Endometrium (tissue), 2 donors: Measurements from ENCODE around the gene SLC12A5.

Source experiments
- FAIRE-seq: peaks from 2 replicates; lab custom pipeline; 2012; peaks lifted over from hg19 to GRCh38; lab: Jason Lieb, UNC
- donor health status: control.
- donor health status: control.

SLC12A5 gene

DNA sequence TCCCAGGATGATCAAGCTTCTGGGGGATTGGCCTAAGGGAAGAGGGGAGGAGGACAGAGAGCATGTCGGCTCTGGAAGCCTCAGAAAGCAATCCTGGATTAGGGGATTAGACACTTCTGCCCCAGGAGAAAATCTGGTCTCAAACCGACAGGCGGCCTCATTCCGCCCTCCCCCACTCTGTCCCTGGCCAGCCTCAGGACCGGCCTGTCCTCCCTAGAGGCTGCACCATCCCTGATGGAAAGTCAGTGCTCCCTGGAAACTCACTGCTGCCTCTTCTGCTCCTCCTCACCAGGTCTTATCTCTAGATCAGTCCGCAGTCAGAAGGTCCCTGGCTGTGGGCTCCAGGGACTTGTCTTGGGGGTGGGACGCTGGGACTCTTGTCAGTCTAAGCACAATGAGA lies 905 bp upstream of the SLC12A5 start:
- no peak for FAIRE-seq

DNA sequence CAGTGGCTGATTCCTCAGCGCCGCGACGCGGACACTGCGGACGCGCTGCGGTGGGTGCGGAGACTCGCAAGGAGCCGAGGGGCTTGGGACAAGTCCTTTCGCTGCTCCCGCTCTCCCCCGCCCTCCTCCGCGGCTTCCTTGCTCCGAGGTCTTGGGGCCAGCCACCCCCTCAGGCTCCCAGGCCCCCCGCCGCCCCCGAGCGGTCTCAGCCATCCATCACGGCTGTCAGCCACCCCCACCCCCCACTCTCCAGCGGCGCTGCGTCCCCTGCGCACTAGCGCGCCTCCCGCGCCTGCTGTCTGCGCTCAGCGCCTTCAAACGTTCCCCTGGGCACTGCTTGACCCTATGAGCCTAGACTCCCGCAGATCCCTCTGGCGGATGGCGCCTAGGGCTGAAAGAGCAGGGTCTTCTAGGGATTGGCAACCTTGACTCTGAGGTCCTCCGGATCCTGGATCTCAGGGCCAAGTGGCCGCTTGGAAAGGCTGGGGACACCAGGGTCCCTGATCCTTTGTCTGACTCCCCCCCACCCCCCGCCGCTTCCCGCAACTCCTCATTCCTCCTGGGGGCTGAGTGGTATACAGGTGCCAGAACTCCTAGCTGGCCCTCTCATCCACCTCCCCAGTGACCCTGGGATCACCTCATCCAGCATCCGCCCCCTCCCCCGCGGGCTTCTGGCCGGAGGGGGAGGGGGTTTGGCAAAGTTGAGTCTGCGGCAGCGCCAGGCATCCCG lies 1.4 kb downstream of the SLC12A5 start:
- no peak for FAIRE-seq

DNA sequence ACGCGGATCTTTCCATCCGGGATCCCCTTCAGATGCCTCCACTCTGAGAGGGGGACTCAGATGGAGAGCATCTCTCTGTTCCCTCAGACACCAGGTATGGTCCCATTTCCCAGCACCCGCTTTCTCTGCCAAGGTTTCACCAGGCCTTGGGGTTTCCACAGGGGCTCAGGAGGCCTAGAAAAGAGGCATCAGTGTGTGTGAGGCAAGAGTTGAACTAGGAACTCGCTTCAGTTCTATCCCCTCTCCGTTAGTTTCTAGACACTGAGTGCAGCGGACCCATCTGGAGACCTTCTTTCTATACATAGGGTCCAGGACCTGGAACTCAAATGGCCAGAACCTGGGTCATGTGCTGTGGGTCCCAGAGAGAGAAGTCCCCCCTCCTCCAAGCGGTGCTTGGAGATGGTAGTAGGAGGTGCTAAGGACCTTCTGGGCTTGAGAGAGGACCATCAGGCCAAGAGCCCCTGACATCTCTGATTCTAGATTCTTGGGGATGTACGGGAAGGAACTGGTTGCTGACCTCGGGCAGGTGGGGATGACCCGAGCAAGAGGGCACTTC lies 2.1 kb downstream of the SLC12A5 start:
- no peak for FAIRE-seq

DNA sequence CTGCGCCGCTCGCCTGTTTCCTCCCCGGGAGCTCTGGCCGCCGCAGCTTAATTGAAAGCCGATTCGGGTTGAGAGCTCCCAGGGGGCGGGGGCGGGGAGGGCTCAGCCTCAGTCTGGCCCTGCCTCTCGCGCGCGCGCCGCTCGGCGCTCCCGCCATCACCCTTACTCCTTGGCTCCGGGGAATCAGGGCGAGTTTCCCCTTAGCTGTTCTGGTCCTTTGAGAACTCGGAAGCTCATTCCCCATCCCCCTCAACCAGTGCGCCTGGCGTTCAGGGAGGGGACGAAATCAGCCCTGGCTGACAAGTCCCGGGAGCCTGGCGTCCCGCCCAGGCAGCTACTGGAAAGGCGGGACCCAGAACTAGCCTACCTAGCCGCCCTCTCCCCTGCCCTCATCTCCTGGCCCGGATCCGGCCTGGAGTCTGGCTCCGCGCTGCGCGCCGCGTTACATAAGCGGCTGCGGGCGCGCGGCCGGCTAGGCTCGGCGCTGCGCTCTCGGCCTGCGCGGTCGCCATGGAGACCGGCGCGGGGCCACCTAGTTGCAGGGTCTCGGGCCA lies 2.8 kb downstream of the SLC12A5 start:
- FAIRE-seq: no peak

DNA sequence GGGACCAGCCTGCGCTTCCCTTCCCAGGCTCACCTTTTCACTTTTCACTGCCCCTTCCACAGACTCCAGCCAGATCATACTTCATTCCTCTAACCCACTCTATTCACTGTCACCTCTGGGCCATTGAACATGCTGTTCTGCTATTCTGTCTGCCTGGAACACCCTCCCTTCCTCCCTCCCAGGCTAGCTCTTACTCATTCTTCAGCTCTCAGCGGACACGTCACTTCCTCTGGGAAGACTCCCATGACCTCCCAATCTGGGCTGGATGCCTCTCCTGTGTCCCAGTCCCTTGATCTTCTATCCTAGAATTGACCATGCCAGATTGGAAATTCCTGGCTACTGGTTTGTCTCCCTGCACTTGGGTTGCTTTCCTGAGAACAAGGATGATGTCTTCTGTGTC lies 5.0 kb downstream of the SLC12A5 start:
- FAIRE-seq: no peak

DNA sequence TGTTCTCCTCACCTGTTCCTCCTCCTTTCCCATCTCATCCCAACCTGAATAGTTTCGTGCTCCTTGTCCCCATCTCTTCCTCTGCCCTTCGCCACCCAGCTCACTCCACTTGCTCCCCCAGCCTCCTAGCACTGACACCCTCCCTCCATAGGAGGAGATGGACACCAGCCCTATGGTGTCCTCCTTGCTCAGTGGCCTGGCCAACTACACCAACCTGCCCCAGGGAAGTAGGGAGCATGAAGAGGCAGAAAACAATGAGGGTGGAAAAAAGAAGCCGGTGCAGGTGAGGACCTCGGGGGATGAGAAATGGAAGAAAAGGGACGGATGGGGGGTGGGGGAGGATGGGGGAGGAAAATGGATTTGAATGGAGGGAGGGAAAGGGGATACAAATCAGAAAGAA lies 6.2 kb downstream of the SLC12A5 start:
- FAIRE-seq: no peak

DNA sequence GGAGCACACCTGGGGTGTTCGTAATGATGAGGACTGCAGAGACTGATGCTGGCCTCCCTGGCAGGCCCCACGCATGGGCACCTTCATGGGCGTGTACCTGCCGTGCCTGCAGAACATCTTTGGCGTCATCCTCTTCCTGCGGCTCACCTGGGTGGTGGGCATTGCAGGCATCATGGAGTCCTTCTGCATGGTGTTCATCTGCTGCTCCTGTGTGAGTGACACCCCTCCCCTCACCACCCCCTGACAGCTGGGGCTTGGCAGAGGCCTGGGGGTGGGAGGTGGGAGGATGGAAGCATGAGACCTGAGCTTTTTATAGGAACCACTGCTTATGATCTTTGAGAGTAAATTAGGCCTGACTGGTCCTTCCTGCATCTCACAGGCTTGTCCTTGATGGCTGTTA lies 6.7 kb downstream of the SLC12A5 start:
- FAIRE-seq: no peak

DNA sequence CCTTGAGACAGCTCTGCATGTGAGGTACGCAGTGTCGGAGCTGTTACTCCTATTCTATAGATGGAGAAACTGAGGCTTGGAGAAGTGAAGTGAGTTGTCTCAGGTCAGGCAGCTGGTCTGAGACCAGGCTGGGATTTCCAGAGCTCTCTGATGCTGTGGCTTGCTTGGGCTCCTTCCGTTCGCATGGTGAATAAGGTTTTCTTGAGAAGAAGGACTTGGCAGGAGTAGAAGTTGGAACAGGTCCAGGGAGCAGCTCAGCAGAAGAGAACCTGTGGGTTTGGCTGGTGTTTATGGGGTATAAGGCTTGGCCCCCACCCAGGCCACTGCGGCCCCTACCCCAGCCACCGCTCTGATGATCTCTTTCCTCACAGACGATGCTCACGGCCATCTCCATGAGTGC lies 7.4 kb downstream of the SLC12A5 start:
- FAIRE-seq: no peak

DNA sequence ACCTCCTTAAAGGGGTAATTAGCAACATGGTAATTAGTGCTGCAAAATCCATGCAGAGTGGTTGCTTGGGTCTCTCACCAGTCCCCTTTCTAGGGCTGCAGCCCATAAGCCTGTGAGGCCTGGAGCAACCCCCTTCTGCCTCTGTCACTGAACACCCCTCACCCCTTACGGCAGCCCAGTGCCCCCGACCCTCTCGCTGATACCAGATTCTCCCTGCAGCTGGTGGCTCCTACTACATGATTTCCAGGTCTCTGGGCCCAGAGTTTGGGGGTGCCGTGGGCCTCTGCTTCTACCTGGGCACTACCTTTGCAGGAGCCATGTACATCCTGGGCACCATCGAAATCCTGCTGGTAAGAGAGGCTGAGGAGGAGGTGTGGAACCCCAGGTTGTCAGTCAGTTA lies 8.0 kb downstream of the SLC12A5 start:
- FAIRE-seq: no peak

DNA sequence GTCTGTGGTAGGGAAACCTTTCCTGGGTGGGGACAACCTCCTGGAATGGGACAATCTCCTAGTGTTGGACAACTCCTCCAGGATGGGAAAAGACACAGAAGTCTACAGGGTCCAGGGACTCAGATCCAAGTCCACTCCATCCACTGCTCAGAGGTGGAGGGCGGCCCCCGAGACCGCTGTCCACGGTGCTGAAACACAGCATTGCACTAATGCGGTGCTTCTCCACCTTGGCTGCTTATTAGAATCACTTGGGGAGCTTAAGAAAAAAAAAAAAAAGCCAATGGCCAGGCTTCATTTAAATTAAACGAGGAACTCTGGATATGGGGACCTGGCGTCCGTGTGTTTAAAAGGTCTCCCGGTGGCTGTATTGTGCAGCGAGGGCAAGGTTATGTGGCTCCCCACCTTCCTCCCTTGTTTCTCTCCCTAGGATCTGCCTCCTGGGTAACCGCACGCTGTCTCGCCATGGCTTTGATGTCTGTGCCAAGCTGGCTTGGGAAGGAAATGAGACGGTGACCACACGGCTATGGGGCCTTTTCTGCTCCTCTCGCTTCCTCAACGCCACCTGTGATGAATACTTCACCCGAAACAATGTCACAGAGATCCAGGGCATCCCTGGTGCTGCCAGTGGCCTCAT lies 12.0 kb downstream of the SLC12A5 start:
- FAIRE-seq: no peak

DNA sequence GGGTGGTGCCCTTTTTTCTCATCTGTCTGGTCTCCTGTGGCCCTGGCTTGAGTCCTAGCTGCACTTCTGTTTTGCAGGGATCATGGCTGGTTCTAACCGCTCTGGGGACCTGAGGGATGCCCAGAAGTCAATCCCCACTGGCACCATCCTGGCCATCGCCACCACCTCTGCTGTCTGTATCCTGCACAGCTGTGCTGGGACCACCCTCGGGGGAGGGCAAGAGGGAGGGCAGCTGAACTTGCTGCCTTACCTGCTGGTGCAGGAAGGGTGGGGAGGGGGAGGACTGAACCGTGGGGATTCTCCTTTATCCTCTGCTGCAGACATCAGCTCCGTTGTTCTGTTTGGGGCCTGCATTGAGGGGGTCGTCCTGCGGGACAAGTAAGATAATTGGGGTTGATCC lies 14.5 kb downstream of the SLC12A5 start:
- FAIRE-seq: no peak

DNA sequence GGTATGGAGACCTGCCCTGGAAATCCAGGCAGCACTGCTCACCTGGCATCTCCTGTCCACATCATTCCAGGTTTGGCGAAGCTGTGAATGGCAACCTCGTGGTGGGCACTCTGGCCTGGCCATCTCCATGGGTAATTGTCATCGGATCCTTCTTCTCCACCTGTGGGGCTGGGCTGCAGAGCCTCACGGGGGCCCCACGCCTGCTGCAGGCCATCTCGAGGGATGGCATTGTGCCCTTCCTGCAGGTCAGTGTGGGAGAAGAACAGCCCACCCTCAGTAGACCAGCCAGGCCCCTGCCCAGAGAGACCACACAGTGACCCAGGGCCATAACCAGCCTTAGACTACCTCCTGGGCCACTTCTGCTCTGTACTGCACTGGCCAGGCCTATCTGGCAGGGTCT lies 15.9 kb downstream of the SLC12A5 start:
- FAIRE-seq: no peak

DNA sequence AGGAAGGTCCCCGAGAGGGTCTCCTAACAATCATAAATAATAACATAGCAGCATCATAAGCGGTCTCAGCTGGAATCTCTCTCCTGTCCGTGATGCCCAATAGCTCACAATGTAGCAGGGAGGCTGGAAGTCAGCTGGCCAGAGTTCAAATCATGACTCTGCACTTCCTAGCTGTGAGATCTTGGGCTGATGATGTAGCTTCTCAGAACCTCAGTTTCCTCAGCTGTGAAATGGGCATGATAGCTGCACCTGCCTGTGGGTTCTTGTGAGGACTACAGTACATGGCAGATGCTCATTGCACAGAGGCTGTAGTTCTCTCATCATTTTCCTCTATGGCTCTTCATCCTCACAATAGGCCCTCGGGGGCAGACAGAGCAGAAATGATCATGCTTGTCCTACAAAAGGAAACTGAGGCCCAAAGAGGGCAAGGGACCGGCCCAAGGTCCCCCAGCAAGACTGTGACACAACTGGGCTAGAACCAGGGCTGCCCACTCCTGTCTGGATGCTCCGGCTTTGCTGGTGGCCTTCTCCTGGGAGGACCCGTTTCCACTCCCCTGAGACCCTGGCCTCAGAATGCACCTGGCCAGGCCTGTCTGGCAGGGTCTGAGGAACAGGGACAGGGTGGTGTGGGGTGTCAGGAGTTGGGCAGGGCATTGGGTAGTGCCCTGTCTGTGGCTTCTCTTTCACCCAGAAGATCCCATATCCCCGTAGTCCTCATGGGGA lies 17.7 kb downstream of the SLC12A5 start:
- no peak for FAIRE-seq

DNA sequence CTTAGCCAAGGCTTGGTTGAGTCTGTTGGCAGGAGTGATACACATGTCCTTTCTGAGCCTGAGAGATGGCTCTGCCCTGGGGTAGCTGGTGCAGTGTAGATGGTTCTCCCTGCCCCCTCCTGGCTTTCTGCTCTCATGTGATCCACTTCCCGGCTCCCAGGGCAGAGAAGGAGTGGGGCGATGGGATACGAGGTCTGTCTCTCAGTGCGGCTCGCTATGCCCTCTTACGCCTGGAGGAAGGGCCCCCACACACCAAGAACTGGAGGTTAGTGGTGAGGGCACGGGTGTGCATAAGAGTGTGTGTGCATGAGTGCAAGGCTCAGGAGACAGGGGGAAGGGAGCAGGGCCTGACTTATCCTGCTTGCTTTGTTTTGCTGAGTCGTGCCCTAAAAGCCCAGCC lies 18.8 kb downstream of the SLC12A5 start:
- no peak for FAIRE-seq

DNA sequence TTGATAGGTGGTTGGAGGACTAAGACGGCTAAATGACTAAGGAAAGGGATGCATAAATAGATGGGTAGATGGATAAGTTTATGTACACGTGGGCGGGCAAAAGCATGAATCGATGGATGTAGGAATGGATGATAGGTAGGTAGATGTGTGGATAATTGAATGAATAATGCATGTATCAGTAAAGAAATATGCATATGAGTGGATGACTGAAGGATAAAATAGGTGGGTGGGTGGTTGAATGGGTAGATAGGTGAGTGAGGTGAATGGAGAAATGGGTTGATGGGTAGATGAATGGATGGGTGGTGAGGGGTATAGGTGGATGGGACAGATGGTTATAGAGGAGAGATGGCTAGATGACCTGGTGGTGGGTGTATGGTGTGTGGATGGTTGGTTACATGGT lies 20.2 kb downstream of the SLC12A5 start:
- FAIRE-seq: no peak

DNA sequence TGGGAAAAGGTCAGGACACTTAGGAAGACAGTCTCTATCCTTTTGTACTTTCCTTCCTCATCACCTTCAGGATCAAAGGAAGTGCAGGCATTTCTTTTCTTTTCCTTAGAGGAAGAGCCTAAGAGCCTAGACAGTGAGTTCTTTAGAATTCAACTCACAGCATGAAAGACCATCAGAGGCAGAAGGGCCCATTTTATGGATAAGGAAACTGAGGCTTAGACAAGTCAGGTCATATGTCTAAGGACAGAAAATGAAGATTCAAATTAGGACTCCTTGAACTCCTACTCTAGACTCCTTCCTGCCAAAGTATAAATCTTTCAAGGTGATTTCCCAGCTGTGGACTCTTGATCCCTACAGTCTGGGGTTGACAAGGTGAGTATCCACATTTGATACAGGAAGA lies 20.8 kb downstream of the SLC12A5 start:
- no peak for FAIRE-seq

DNA sequence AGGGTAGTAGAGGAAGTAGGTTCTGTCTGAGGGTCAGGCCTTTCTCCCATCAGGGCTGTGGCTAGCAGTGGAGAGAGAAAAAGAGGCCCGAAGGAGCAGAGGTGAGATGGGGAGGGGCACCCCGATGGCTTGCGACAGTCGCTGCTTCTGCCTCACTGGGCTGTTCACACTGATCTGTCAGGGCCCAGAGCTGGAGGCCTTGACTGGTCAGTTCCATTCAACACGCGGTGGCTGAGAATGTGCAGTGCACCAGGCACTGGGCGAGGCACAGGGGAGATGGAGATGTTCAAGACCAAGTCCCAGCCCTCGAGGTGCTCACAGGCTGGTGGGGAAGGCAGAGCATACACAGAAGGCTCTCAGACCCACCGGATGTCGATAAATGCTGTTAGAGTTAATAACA lies 21.4 kb downstream of the SLC12A5 start:
- FAIRE-seq: no peak

DNA sequence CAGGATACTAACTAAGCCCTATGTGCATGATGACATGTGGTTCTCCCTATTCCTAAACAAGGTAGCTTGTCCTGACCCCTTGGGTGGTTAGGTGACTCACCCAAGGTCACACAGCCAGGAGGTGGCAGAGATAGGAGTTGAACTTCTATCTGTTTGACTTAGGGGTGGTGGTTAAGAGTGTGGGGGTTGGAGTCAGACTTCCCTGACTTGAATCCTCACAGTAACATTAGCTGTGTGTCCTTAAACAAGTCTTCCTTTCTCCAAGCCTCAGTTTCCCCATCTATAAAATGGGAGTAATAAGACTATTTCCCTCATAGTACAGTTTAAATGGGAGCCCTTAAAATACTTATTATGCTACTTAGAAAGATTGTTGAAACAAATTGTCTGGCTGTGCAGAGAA lies 21.9 kb downstream of the SLC12A5 start:
- no peak for FAIRE-seq

DNA sequence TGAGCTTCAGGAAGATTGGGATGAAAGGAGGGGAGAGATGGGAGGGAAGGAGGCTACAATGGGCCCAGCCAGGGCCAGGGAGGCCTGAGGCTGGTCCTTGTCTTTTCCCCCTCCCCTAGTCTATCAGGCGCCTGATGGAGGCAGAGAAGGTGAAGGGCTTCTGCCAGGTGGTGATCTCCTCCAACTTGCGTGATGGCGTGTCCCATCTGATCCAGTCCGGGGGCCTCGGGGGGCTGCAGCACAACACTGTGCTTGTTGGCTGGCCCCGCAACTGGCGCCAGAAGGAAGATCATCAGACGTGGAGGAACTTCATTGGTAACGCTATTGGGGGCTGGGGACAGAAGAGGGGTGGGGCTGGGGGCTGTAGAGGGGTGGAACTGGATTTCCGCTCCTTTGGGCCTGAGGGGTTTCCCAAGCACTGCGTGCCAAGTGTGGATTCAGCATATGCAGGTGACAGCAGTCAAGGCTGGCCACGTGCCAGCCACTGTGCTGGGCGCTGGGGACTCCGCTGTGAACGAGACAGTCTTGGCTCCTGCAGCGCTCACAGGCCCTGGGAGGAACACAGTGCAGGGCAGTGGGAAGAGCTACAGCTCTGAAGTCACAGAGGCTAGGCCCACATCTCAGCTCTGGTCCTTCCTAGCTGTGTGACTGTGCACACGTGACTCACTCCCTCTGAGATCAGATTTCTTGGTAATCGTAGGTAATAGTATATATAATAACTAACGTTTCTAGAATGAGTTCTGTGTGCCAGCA lies 22.7 kb downstream of the SLC12A5 start:
- FAIRE-seq: no peak

DNA sequence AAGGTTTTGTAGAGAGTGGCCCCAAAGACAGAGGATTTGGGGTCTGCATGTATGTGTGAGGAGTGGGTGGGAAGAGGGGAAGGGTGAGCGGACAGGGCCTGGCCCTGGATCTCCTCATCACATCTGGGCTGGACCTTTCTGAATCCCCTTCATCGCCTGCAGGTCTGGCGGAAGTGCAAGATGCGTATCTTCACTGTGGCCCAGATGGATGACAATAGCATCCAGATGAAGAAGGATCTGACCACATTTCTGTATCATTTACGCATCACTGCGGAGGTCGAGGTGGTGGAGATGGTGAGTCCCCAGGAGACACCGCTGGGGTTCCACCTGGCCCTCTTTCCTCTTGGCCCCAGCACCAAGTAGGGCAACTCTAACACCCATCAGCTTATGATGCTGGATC lies 24.4 kb downstream of the SLC12A5 start:
- no peak for FAIRE-seq

DNA sequence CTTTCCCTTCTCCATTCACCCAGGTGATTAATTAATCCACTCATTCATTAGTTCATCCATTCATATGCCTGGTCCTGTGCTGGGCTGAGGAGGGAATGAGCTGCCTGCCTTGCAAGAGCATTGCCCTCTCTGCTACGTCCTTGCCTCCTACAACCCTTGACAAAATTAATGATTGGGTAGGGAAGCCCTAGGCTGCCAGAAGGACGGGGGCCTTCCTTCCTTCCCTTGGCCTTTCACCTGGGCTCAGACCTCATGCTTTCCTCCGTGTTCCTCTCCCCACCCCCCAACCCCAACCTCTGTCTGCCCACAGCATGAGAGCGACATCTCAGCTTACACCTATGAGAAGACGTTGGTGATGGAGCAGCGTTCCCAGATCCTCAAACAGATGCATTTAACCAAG lies 25.6 kb downstream of the SLC12A5 start:
- FAIRE-seq: no peak

DNA sequence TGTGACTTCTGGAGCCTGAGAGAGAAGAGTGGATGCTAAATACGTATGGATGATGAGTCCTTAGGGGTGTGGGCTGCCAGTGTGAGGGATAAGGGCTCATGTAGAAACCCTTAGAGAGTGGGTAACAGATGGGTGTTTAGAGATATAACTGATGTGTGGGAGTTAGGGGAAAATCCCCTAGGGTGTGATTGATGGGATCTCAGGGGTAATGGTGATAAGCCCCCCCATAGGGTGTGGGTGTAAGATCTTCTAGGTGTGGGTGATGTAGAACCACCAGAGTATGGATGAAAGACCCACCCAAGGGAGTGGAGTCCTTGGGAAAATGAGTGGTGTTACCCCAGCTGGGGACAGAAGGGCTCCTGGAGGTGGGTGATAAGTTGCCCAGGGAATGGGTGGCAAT lies 26.3 kb downstream of the SLC12A5 start:
- no peak for FAIRE-seq
